Skin of body (tissue), 2 donors: ENCODE results near the gene SYT1. TPM values are rescaled to one million over a fixed set of nuclear protein-coding genes. Genes with fewer than 3 reads are reported as not detected.

Experiments
- DNase-seq: peaks from one replicate; lab custom pipeline; 2025; lab: John Stamatoyannopoulos, UW
- total RNA-seq: library from RNA; depleted of rRNA; stranded (reverse); fragments of >200 nt; gene quantifications from one replicate; pipeline ENCODE4 v1.2.3, GENCODE V29; 2014

The SYT1 gene
- total RNA-seq, 1 donor from 2014 or later: 0.99 TPM

GRCh38 chr12:79333144-79333543, 468.6 kb downstream of the SYT1 start:
- DNase-seq: no peak

GRCh38 chr12:79337662-79338290, 473.2 kb downstream of the SYT1 start:
- no peak for DNase-seq

- no peak for DNase-seq
These were observed 480.6 kb downstream of the SYT1 start for GRCh38 chr12:79344855-79345847.

GRCh38 chr12:79347866-79348265, 483.3 kb downstream of the SYT1 start:
- DNase-seq: no peak

GRCh38 chr12:79351251-79351650, 486.7 kb downstream of the SYT1 start:
- DNase-seq: no peak

GRCh38 chr12:79356216-79356615, 491.6 kb downstream of the SYT1 start:
- no peak for DNase-seq

- DNase-seq: no peak
These were observed 492.5 kb downstream of the SYT1 start for GRCh38 chr12:79357048-79357447.

- DNase-seq: no peak
These were observed 494.2 kb downstream of the SYT1 start for GRCh38 chr12:79358716-79359300.

- DNase-seq: no peak
These were observed 495.7 kb downstream of the SYT1 start for GRCh38 chr12:79360286-79360685.

- no peak for DNase-seq
These were observed 496.4 kb downstream of the SYT1 start for GRCh38 chr12:79360936-79361335.

- no peak for DNase-seq
These were observed 499.6 kb downstream of the SYT1 start for GRCh38 chr12:79364197-79364596.

GRCh38 chr12:79366374-79366773, 501.8 kb downstream of the SYT1 start:
- no peak for DNase-seq

- no peak for DNase-seq
These were observed 502.5 kb downstream of the SYT1 start for GRCh38 chr12:79367032-79367589.

GRCh38 chr12:79370021-79370420, 505.4 kb downstream of the SYT1 start:
- no peak for DNase-seq

- DNase-seq: no peak
These were observed 506.7 kb downstream of the SYT1 start for GRCh38 chr12:79371226-79371625.

- DNase-seq: no peak
These were observed 509.4 kb downstream of the SYT1 start for GRCh38 chr12:79373896-79374499.

- no peak for DNase-seq
These were observed 510.0 kb downstream of the SYT1 start for GRCh38 chr12:79374545-79374944.

- no peak for DNase-seq
These were observed 510.5 kb downstream of the SYT1 start for GRCh38 chr12:79375050-79375449.

- no peak for DNase-seq
These were observed 513.9 kb downstream of the SYT1 start for GRCh38 chr12:79378496-79378895.

- no peak for DNase-seq
These were observed 515.8 kb downstream of the SYT1 start for GRCh38 chr12:79380402-79380801.
